B cell (primary cell): ENCODE data around the gene TEAD3. TPM values are rescaled to one million over a fixed set of nuclear protein-coding genes. Genes with fewer than 3 reads are reported as not detected.

Experiments
- ATAC-seq: fragments of 200-7000 bp; cut with Tn5 transposase; one replicate; pipeline ENCODE4 v1.10.0; 2021; ENCODE audit warnings: low read depth, mild to moderate bottlenecking, moderate number of reproducible peaks, moderate library complexity
- CTCF ChIA-PET: fragments of 350-600 bp; sonication (Branson Sonifier 250); formaldehyde crosslinking; loops from one replicate; lab custom pipeline; 2021; ENCODE audit warnings: antibody characterized with exemption, inconsistent platforms; lab: Charles Lee
- POLR2A ChIA-PET: fragments of 350-600 bp; sonication (Branson Sonifier 250); formaldehyde crosslinking; loops from one replicate; lab custom pipeline; 2021; ENCODE audit warnings: antibody characterized with exemption; lab: Charles Lee
- DNase-seq: peaks from one replicate; pipeline ENCODE4 v3.0.0; 2013
- H2AFZ ChIP-seq: 2 replicates; pipeline ENCODE4 v1.6.1; 2012; ENCODE audit warnings: mild to moderate bottlenecking, low read depth, low read length; ENCODE audit not compliant: insufficient read depth, poor library complexity, severe bottlenecking
- H3K27ac ChIP-seq, 2 donors: 1 replicate in 1 of 2; 2 replicates in 1 of 2; pipeline ENCODE4 v1.5.1; 2012 to 2013; ENCODE audit warnings: low read length in 2 of 2, mild to moderate bottlenecking in 2 of 2, moderate library complexity in 1 of 2
- H3K27me3 ChIP-seq, 4 experiments: fragments of 200-600 bp in 1 of 4; sonication (generic) in 1 of 4; replicated peaks in 1 of 4; 1 replicate in 2 of 4; 2 replicates in 2 of 4; pipeline versions ENCODE4 v1.6.1 to v1.7.0; 2013 to 2016; ENCODE audit warnings: low read length in 3 of 4, mild to moderate bottlenecking in 2 of 4, mixed read lengths in 1 of 4, moderate library complexity in 1 of 4; ENCODE audit not compliant: insufficient read depth in 4 of 4, control insufficient read depth in 3 of 4; ENCODE audit errors: control extremely low read depth in 1 of 4
- H3K36me3 ChIP-seq, 2 experiments: replicated peaks in 1 of 2; 1 replicate in 1 of 2; 2 replicates in 1 of 2; pipeline versions ENCODE4 v1.6.1 to v1.7.1; 2013; ENCODE audit warnings: low read length in 1 of 2; ENCODE audit not compliant: insufficient read depth in 2 of 2, control insufficient read depth in 1 of 2; ENCODE audit errors: control extremely low read depth in 1 of 2, extremely low read depth in 1 of 2
- H3K4me1 ChIP-seq, 2 donors: fragments of 200-600 bp in 1 of 2; sonication (generic) in 1 of 2; 1 replicate in 1 of 2; 2 replicates in 1 of 2; pipeline versions ENCODE4 v1.5.1 to v1.6.1; 2013 to 2017; ENCODE audit warnings: low read length in 2 of 2; ENCODE audit not compliant: control insufficient read depth in 2 of 2, insufficient read depth in 2 of 2
- H3K4me2 ChIP-seq: replicated peaks from 2 replicates; pipeline ENCODE3; 2012; ENCODE audit warnings: mild to moderate bottlenecking, low read depth, low read length; ENCODE audit not compliant: poor library complexity, severe bottlenecking
- H3K4me3 ChIP-seq, 5 experiments: fragments of 200-600 bp in 1 of 5; sonication (generic) in 1 of 5; 1 replicate in 3 of 5; 2 replicates in 2 of 5; pipeline versions ENCODE4 v1.5.1 to v1.7.0; 2011 to 2016; ENCODE audit warnings: low read length in 4 of 5, mild to moderate bottlenecking in 4 of 5, low read depth in 2 of 5, control low read depth in 1 of 5, moderate library complexity in 1 of 5; ENCODE audit not compliant: insufficient read depth in 1 of 5; ENCODE audit errors: control extremely low read depth in 1 of 5, extremely low read depth in 1 of 5
- H3K79me2 ChIP-seq: fragments of 200-600 bp; sonication (generic); one replicate; pipeline ENCODE4 v1.6.0; 2016; ENCODE audit warnings: low read length; ENCODE audit not compliant: control insufficient read depth, insufficient read depth
- H3K9ac ChIP-seq: fragments of 200-600 bp; sonication (generic); 2 replicates; pipeline ENCODE4 v1.6.1; 2017; ENCODE audit warnings: mild to moderate bottlenecking, low read length, moderate library complexity
- H3K9me3 ChIP-seq, 3 donors: one replicate each; pipeline versions ENCODE4 v1.6.1 to v1.7.1; 2013; ENCODE audit warnings: low read length in 2 of 3; ENCODE audit not compliant: control insufficient read depth in 2 of 3, insufficient read depth in 1 of 3; ENCODE audit errors: control extremely low read depth in 1 of 3
- H4K20me1 ChIP-seq: 2 replicates; pipeline ENCODE4 v1.6.0; 2012; ENCODE audit warnings: mild to moderate bottlenecking, low read length; ENCODE audit not compliant: insufficient read depth, control insufficient read depth, poor library complexity, severe bottlenecking
- H3K27ac Mint-ChIP-seq: one replicate; pipeline ENCODE4 v1.8.0; 2021; ENCODE audit warnings: mixed read lengths
- H3K27me3 Mint-ChIP-seq: one replicate; pipeline ENCODE4 v1.8.0; 2021; ENCODE audit warnings: mixed read lengths
- H3K4me1 Mint-ChIP-seq: one replicate; pipeline ENCODE4 v1.8.0; 2021; ENCODE audit warnings: mixed read lengths
- H3K4me3 Mint-ChIP-seq: one replicate; pipeline ENCODE4 v1.8.0; 2021; ENCODE audit warnings: mixed read lengths
- H3K9me3 Mint-ChIP-seq: one replicate; pipeline ENCODE4 v1.8.0; 2022; ENCODE audit warnings: mixed read lengths; ENCODE audit not compliant: insufficient read depth
- CTCF ChIP-seq: fragments of 200-600 bp; IDR thresholded peaks from one replicate; pipeline ENCODE4 v1.8.0; 2022; ENCODE audit warnings: antibody characterized with exemption, mild to moderate bottlenecking
- EZH2 ChIP-seq: IDR thresholded peaks from 2 replicates; pipeline ENCODE4 v1.6.1; 2012; ENCODE audit warnings: borderline replicate concordance, low read depth, mild to moderate bottlenecking, moderate library complexity, low read length; ENCODE audit not compliant: insufficient read depth, poor library complexity, severe bottlenecking
- WGBS: methylation state at CpG from one replicate; pipeline ENCODE4 v1.1.5; 2013; ENCODE audit warnings: missing lambda C conversion rate; ENCODE audit not compliant: insufficient coverage; 5-methylcytosine and 5-hydroxymethylcytosine counted together
- intact Hi-C: fragments of 100-400 bp; cut with micrococcal nuclease; formaldehyde crosslinking; loops from one replicate; pipeline ENCODE4 v1.10.0; 2022
- polyA plus RNA-seq: library from polyadenylated mRNA; depleted of rRNA; stranded (reverse); fragments of >200 nt; gene quantifications from 2 replicates; pipeline ENCODE4 v1.2.3, GENCODE V29; 2012
- total RNA-seq, 2 donors: library from RNA; stranded (reverse); fragments of 120-200 nt in 1 of 2; gene quantifications; 1 replicate in 1 of 2; 2 replicates in 1 of 2; pipeline versions ENCODE4 v1.2.3 to v1.2.4, GENCODE V29; 2013 to 2022

TEAD3 gene
- total and polyA plus RNA-seq, 2 donors (not counting 1 experiment from before 2014, with no cell fraction given) = 0.17 TPM; not detected in 1

- Histone ChIP-seq H3K27me3 (no peaks in the 10 kb centered on the region), H3K9ac (no peak overlapping the region), H3K4me2 (no peak overlapping the region), H4K20me1 (peaks cover 8% of the 10 kb centered on the region), H3K9me3 (no peaks in the 10 kb centered on the region), H3K4me3 (no peak overlapping the region), H3K79me2 (no peaks in the 10 kb centered on the region), H3K4me1 (peaks cover 14 to 21% of the 10 kb centered on the region in 2 donors), H3K27ac (no peak overlapping the region), H2AFZ (peak overlapping the region; percentile 35), H3K36me3 (no peaks in the 10 kb centered on the region)
- H3K4me3 Mint-ChIP-seq = no peak overlapping the region
- ATAC-seq = peak; percentile 29
- intact Hi-C loops = loop anchor here (1.0 kb wide), 2 partner anchors 107 to 152 kb away; partner anchors contain the start of genes DEF6 and PPARD
- TF ChIP-seq EZH2 = no peak
- peak; percentile 81 for TF ChIP-seq CTCF
- CTCF ChIA-PET = interaction anchor here (0.7 to 11.4 kb wide), 26 partner anchors 11 to 287 kb away, joined by 3 to 205 read pairs (median 4); partner anchors contain the start of genes DEF6, PPARD and RPL10A
- DNase-seq = peak; percentile 83
- no peaks in the 10 kb centered on the region for H3K9me3 Mint-ChIP-seq
- H3K4me1 Mint-ChIP-seq = peaks cover 29% of the 10 kb centered on the region
- POLR2A ChIA-PET = interaction anchor here (0.7 to 1.3 kb wide), 4 partner anchors 101 to 190 kb away, joined by 3 to 21 read pairs (median 4); partner anchors contain the start of genes PPARD and ZNF76
- WGBS = 45% methylated on average over 12 of the region's 14 CpGs
- H3K27ac Mint-ChIP-seq = no peak overlapping the region
- no peaks in the 10 kb centered on the region for H3K27me3 Mint-ChIP-seq
Observed at GRCh38 chr6:35449287-35449881, 47.5 kb downstream of the TEAD3 start.

- H3K9ac ChIP-seq = no peak overlapping the region
- no peaks in the 10 kb centered on the region for H3K27me3 ChIP-seq
- peaks cover 22% of the 10 kb centered on the region for H3K4me1 Mint-ChIP-seq
- ChIA-PET POLR2A (no interaction called here), CTCF (interaction anchor here (1.0 to 11.4 kb wide), 15 partner anchors 11 to 159 kb away, joined by 3 to 205 read pairs (median 8); partner anchors contain the start of genes DEF6, PPARD and RPL10A)
- H2AFZ ChIP-seq = no peak overlapping the region
- H3K4me2 ChIP-seq = no peak overlapping the region
- no peaks in the 10 kb centered on the region for H4K20me1 ChIP-seq
- no peak overlapping the region for H3K27ac ChIP-seq
- H3K4me3 ChIP-seq = no peak overlapping the region
- no peaks in the 10 kb centered on the region for H3K9me3 ChIP-seq
- H3K79me2 ChIP-seq = no peaks in the 10 kb centered on the region
- H3K4me3 Mint-ChIP-seq = no peak overlapping the region
- DNase-seq (no peak), ATAC-seq (no peak)
- H3K27me3 Mint-ChIP-seq = no peaks in the 10 kb centered on the region
- no peaks in the 10 kb centered on the region for H3K9me3 Mint-ChIP-seq
- TF ChIP-seq EZH2 (no peak), CTCF (no peak)
- WGBS = 89% methylated on average over 3 of the region's 7 CpGs
- peaks cover 11 to 19% of the 10 kb centered on the region in 2 donors for H3K4me1 ChIP-seq
- H3K36me3 ChIP-seq = no peaks in the 10 kb centered on the region
- H3K27ac Mint-ChIP-seq = no peak overlapping the region
- intact Hi-C loops = no loop called here
Observed at GRCh38 chr6:35448191-35448590, 48.7 kb downstream of the TEAD3 start.
